Measurements from ENCODE around the gene METTL4.

METTL4 gene

GRCh38 chr18:2512059-2512458 is 59.2 kb downstream of the METTL4 start:
- TF ChIP-seq, protein P1, sequence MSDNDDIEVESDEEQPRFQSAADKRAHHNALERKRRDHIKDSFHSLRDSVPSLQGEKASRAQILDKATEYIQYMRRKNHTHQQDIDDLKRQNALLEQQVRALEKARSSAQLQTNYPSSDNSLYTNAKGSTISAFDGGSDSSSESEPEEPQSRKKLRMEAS (IDR thresholded peaks at IDR 0.05), result no peak
- TF ChIP-seq YY1 (IDR thresholded peaks at IDR 0.05; ENCODE audit: low read depth) (no peak), FOXM1 (IDR thresholded peaks at IDR 0.05; ENCODE audit: borderline replicate concordance, low read depth) (no peak), CREB1 (IDR thresholded peaks at IDR 0.05; ENCODE audit: low read depth) (no peak), EP300 (IDR thresholded peaks at IDR 0.05; ENCODE audit: borderline replicate concordance) (no peak), RAD21 (IDR thresholded peaks at IDR 0.05; ENCODE audit: low read depth) (no peak)

- no peak for TF ChIP-seq TEAD4 (IDR thresholded peaks at IDR 0.05)
- TF ChIP-seq, protein P1 (IDR thresholded peaks at IDR 0.05), result no peak
- TF ChIP-seq CEBPB (IDR thresholded peaks at IDR 0.05), result no peak
- TF ChIP-seq TCF12 (IDR thresholded peaks at IDR 0.05; ENCODE audit: low read depth), result no peak
- no peak for TF ChIP-seq EGR1 (IDR thresholded peaks at IDR 0.05)
- TF ChIP-seq EP300 (IDR thresholded peaks at IDR 0.05; ENCODE audit: borderline replicate concordance), result no peak
- TF ChIP-seq TAF1 (IDR thresholded peaks at IDR 0.05; ENCODE audit: low read depth), result no peak
- TF ChIP-seq ZBTB7A (IDR thresholded peaks at IDR 0.05; ENCODE audit: low read depth), result no peak
- no peak for TF ChIP-seq FOXM1 (IDR thresholded peaks at IDR 0.05; ENCODE audit: borderline replicate concordance, low read depth)
- no peak for TF ChIP-seq CREB1 (IDR thresholded peaks at IDR 0.05; ENCODE audit: low read depth)
- no peak for TF ChIP-seq RAD21 (IDR thresholded peaks at IDR 0.05; ENCODE audit: low read depth)
- TF ChIP-seq YY1 (IDR thresholded peaks at IDR 0.05; ENCODE audit: low read depth), result no peak
- TF ChIP-seq, protein P2, sequence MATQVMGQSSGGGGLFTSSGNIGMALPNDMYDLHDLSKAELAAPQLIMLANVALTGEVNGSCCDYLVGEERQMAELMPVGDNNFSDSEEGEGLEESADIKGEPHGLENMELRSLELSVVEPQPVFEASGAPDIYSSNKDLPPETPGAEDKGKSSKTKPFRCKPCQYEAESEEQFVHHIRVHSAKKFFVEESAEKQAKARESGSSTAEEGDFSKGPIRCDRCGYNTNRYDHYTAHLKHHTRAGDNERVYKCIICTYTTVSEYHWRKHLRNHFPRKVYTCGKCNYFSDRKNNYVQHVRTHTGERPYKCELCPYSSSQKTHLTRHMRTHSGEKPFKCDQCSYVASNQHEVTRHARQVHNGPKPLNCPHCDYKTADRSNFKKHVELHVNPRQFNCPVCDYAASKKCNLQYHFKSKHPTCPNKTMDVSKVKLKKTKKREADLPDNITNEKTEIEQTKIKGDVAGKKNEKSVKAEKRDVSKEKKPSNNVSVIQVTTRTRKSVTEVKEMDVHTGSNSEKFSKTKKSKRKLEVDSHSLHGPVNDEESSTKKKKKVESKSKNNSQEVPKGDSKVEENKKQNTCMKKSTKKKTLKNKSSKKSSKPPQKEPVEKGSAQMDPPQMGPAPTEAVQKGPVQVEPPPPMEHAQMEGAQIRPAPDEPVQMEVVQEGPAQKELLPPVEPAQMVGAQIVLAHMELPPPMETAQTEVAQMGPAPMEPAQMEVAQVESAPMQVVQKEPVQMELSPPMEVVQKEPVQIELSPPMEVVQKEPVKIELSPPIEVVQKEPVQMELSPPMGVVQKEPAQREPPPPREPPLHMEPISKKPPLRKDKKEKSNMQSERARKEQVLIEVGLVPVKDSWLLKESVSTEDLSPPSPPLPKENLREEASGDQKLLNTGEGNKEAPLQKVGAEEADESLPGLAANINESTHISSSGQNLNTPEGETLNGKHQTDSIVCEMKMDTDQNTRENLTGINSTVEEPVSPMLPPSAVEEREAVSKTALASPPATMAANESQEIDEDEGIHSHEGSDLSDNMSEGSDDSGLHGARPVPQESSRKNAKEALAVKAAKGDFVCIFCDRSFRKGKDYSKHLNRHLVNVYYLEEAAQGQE (IDR thresholded peaks at IDR 0.05; ENCODE audit: low read depth), result no peak
- TF ChIP-seq NFIC (IDR thresholded peaks at IDR 0.05), result no peak
- no peak for TF ChIP-seq USF1 (IDR thresholded peaks at IDR 0.05)
These were observed 59.9 kb downstream of the METTL4 start for GRCh38 chr18:2511451-2511850.

GRCh38 chr18:2510416-2510815 is 60.9 kb downstream of the METTL4 start:
- no peak for TF ChIP-seq RAD21 (IDR thresholded peaks at IDR 0.05; ENCODE audit: low read depth)
- TF ChIP-seq, protein P2 (IDR thresholded peaks at IDR 0.05; ENCODE audit: low read depth), result no peak
- no peak for TF ChIP-seq TAF1 (IDR thresholded peaks at IDR 0.05; ENCODE audit: low read depth)

GRCh38 chr18:2508678-2509077 is 62.6 kb downstream of the METTL4 start:
- TF ChIP-seq RAD21 (IDR thresholded peaks at IDR 0.05; ENCODE audit: low read depth) (no peak), TCF12 (IDR thresholded peaks at IDR 0.05; ENCODE audit: low read depth) (no peak), TEAD4 (IDR thresholded peaks at IDR 0.05) (no peak), CEBPB (IDR thresholded peaks at IDR 0.05) (no peak)

DNA sequence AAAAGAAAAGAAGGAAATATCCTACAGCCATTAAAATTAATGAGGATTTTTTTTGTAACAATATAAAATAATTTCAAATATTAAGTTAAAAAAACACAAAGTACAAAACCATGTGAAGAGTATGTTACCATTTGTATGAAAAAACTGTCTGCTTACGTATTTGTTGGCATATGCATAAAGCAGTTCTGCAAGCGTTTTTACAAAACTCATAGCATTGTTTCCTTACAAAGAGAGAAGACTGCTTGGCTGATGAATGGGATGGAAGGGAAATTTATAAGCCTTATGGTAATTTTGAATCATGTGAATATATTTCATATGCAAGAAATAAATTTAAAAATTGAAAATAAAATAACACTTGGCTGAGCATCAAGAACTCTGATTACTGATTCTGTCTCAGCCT is 63.1 kb downstream of the METTL4 start:
- TF ChIP-seq TCF12 (IDR thresholded peaks at IDR 0.05; ENCODE audit: low read depth), result no peak
- no peak for TF ChIP-seq NFIC (IDR thresholded peaks at IDR 0.05)
- TF ChIP-seq RAD21 (IDR thresholded peaks at IDR 0.05; ENCODE audit: low read depth), result no peak
- TF ChIP-seq ZBTB7A (IDR thresholded peaks at IDR 0.05; ENCODE audit: low read depth), result no peak
- no peak for TF ChIP-seq TEAD4 (IDR thresholded peaks at IDR 0.05)
- no peak for TF ChIP-seq EP300 (IDR thresholded peaks at IDR 0.05; ENCODE audit: borderline replicate concordance)
- TF ChIP-seq USF1 (IDR thresholded peaks at IDR 0.05), result no peak
- TF ChIP-seq CEBPB (IDR thresholded peaks at IDR 0.05), result no peak
- no peak for TF ChIP-seq CREB1 (IDR thresholded peaks at IDR 0.05; ENCODE audit: low read depth)
- no peak for TF ChIP-seq FOXM1 (IDR thresholded peaks at IDR 0.05; ENCODE audit: borderline replicate concordance, low read depth)
- TF ChIP-seq, protein P1 (IDR thresholded peaks at IDR 0.05), result no peak
- no peak for TF ChIP-seq YY1 (IDR thresholded peaks at IDR 0.05; ENCODE audit: low read depth)
- TF ChIP-seq EGR1 (IDR thresholded peaks at IDR 0.05), result no peak
- TF ChIP-seq, protein P2 (IDR thresholded peaks at IDR 0.05; ENCODE audit: low read depth), result no peak
- no peak for TF ChIP-seq TAF1 (IDR thresholded peaks at IDR 0.05; ENCODE audit: low read depth)

All from Ishikawa (cell line).